Left ventricle myocardium inferior (tissue), 1 donor: ENCODE data around the gene OLAH. TPM values are rescaled to one million over a fixed set of nuclear protein-coding genes. Genes with fewer than 3 reads are reported as not detected.

Source experiments
- DNase-seq: peaks from one replicate; pipeline ENCODE4 v3.0.0-alpha.2; 2020
- H3K27ac ChIP-seq: fragments of 200-600 bp; replicated peaks from 2 replicates; pipeline ENCODE4 v1.8.0; 2021
- H3K27me3 ChIP-seq: fragments of 200-600 bp; 2 replicates; pipeline ENCODE4 v1.8.0; 2021; ENCODE audit warnings: low read depth
- H3K36me3 ChIP-seq: fragments of 200-600 bp; 2 replicates; pipeline ENCODE4 v1.8.0; 2021
- H3K4me1 ChIP-seq: fragments of 200-600 bp; 2 replicates; pipeline ENCODE4 v1.8.0; 2021
- H3K4me3 ChIP-seq: fragments of 200-600 bp; 2 replicates; pipeline ENCODE4 v1.8.0; 2021; ENCODE audit warnings: mild to moderate bottlenecking, moderate library complexity
- H3K9me3 ChIP-seq: fragments of 200-600 bp; replicated peaks from 2 replicates; pipeline ENCODE4 v1.8.0; 2021
- CTCF ChIP-seq: fragments of 200-600 bp; IDR thresholded peaks from 2 replicates; pipeline ENCODE4 v1.8.0; 2021; ENCODE audit warnings: antibody characterized with exemption, mild to moderate bottlenecking, borderline replicate concordance
- intact Hi-C: fragments of 100-400 bp; cut with micrococcal nuclease; formaldehyde crosslinking; loops from one replicate; pipeline ENCODE4 v1.11.0; 2022
- total RNA-seq: library from RNA; stranded (reverse); fragmentation: NEBNext Ultra II Directional; extraction: Animal tissue kit (Norgen Biotek cat#: 25700); gene quantifications from one replicate; pipeline ENCODE4 v1.2.1, GENCODE V29; 2021
- donor health status: DM: no; HTN: yes; CAD: no; lungs with severe emphysema.

OLAH gene
- total RNA-seq, 1 donor from 2014 or later, result not detected

GRCh38 chr10:15083674-15084501, 40.1 kb downstream of the OLAH start:
- no peaks in the 10 kb centered on the region for H3K27me3 ChIP-seq
- peaks cover 9% of the 10 kb centered on the region for H3K4me1 ChIP-seq
- DNase-seq, result no peak
- peak overlapping the region; percentile 66 for H3K4me3 ChIP-seq
- no peaks in the 10 kb centered on the region for H3K36me3 ChIP-seq
- peak overlapping the region; percentile 73 for H3K27ac ChIP-seq
- H3K9me3 ChIP-seq, result no peaks in the 10 kb centered on the region
- intact Hi-C loops, result no loop called here
- no peak for TF ChIP-seq CTCF

- no peak for DNase-seq
- Histone ChIP-seq H3K9me3 (no peaks in the 10 kb centered on the region), H3K27me3 (no peaks in the 10 kb centered on the region), H3K36me3 (no peaks in the 10 kb centered on the region), H3K4me1 (peaks cover 13% of the 10 kb centered on the region), H3K4me3 (peak overlapping the region; percentile 66), H3K27ac (peak overlapping the region; percentile 73)
- no peak for TF ChIP-seq CTCF
- intact Hi-C loops, result no loop called here
Measured at GRCh38 chr10:15084502-15084922, 40.8 kb downstream of the OLAH start.

GRCh38 chr10:15088428-15089261, 44.9 kb downstream of the OLAH start, which contains the start of gene ACBD7:
Gene ACBD7, minus strand, starts transcription at chr10:15088776. Its CDS starts 48 bp downstream, at chr10:15088728.
- Histone ChIP-seq H3K27me3 (peaks cover 5% of the 10 kb centered on the region), H3K4me3 (peak within 1 kb of the TSS; percentile 79), H3K9me3 (no peaks in the 10 kb centered on the region), H3K4me1 (peaks cover 13% of the 10 kb centered on the region), H3K27ac (no peak within 1 kb of the TSS), H3K36me3 (no peaks in the 10 kb centered on the region)
- intact Hi-C loops, result no loop called here
- peak; percentile 78 for TF ChIP-seq CTCF
- peak; percentile 71 for DNase-seq

GRCh38 chr10:15091418-15091817, 47.7 kb downstream of the OLAH start:
- Histone ChIP-seq H3K36me3 (no peaks in the 10 kb centered on the region), H3K9me3 (no peaks in the 10 kb centered on the region), H3K27me3 (peaks cover 5% of the 10 kb centered on the region), H3K4me3 (no peak overlapping the region), H3K27ac (no peak overlapping the region), H3K4me1 (peaks cover 16% of the 10 kb centered on the region)
- no peak for DNase-seq
- intact Hi-C loops, result loop anchor here (10.0 kb wide), 1 partner anchor 117 kb away; no protein-coding TSS in a partner anchor
- TF ChIP-seq CTCF, result no peak

- no peaks in the 10 kb centered on the region for H3K9me3 ChIP-seq
- peaks cover 29% of the 10 kb centered on the region for H3K4me1 ChIP-seq
- no peak overlapping the region for H3K27ac ChIP-seq
- no peaks in the 10 kb centered on the region for H3K36me3 ChIP-seq
- no peak overlapping the region for H3K4me3 ChIP-seq
- H3K27me3 ChIP-seq, result peaks cover 5% of the 10 kb centered on the region
- DNase-seq, result no peak
- intact Hi-C loops, result loop anchor here (10.0 kb wide), 1 partner anchor 118 kb away; no protein-coding TSS in a partner anchor
- no peak for TF ChIP-seq CTCF
Measured at GRCh38 chr10:15092855-15093408, 49.2 kb downstream of the OLAH start.
